Stimulated activated CD8-positive, alpha-beta memory T cell treated with anti-CD3 and anti-CD28 coated beads, Interleukin-2, amount 100 ng/mL, for 48 hours (primary cell): ENCODE results near the gene TBC1D4.
"Not testable (repeated sequence)": the region's sequence is repeated elsewhere in the genome, so short reads cannot be mapped to it uniquely, and the experiment has no call there.

Source experiments
- DNase-seq, 2 donors: peaks; one replicate each; pipeline ENCODE4 v3.0.0-alpha.2; 2020; ENCODE audit warnings: low read depth in 2 of 2

The TBC1D4 gene

DNA sequence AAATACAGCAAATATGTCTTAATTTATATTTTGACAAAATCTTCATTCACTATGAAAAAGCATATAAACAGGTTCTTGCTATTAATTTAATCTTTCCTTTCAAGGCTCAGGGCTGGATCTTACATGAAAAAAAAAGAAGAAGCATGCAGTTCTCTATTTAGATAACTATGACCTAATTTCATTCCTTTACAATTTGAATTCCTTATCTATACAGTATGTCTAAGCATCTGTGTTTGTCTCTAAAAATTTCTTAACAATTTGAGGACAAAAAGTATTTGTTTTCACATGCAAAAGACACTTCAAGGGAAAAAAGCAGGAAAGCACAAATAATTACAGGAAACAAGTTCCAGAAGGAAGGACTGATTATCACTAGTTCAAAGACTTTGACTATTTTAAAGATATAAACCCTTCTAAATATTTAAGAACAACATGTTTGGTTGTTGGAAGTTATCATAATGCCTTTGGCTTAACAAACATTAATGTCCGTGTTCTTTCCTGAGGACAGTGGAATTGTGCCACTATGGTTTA lies 157.5 kb downstream of the TBC1D4 start:
- no peak for DNase-seq

DNA sequence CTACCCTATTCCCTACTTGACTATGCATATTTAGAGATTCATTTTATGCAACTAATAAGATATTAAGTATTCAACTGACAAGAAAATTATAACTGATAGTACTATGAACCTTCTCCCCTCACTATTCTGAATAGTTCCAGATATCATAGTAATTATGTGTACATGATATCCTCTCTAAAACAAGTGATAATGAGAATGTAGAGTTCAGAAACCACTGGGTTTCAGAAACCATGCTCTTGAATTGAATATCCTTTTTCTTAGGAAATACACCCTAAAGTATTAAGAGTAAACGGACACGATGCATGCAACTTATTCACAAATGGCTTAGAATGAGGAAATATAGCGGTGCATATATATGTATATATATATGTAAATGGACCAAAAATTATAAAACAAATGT lies 160.9 kb downstream of the TBC1D4 start:
- no peak for DNase-seq

- no peak for DNase-seq
These were observed 162.7 kb downstream of the TBC1D4 start for GRCh38 chr13:75319254-75319653.

GRCh38 chr13:75318138-75318833 lies 163.7 kb downstream of the TBC1D4 start:
- DNase-seq: no peak

DNA sequence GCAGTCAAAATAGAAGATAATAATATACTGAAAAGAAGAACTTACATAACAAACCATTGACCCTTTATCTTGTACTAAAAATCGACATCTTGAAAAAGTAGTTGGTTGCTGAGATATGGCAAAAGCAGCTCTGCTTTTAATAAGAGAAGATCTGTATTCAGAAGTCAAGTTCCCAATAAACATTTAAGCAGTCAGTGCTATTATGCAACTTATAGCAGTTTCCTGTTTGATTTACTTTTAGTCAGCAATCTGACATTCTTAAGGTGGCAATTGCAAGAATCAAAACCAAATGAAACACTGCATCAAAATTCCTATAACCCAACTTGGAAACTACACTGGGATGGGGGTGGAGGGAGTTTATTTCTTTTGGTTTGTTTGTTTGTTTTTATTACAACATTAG lies 165.5 kb downstream of the TBC1D4 start:
- DNase-seq: no peak

GRCh38 chr13:75312884-75313520 lies 169.0 kb downstream of the TBC1D4 start:
- DNase-seq: peak; percentile 33 to 40

DNA sequence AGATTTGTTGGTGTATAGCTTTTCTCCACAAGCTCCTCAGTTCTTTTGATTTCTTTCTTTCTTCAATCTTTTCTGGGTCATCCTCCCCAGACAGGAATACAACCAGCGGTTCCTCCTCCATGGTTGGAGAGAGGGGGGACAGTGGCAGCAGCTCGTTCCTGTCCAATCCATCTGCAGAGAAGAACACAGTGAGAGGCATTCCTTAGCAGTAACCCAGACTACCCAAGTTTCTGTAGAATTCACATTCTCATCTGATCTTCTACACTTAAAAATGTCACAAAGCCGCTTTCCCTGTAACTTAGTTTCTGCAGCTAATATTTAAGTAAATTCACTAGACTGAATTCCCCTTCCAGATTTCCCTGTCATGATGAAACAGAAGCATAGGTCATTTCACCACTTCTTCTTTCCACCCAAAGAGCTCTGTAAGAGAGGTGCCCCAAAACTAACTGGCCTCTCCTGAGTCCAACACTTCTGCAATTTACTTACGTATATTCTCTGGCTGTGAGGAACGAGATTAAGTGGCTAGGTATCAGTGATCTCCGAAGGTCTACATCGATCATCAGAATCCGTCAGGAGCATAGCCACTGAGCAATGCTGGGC lies 171.9 kb downstream of the TBC1D4 start:
- DNase-seq: no peak

DNA sequence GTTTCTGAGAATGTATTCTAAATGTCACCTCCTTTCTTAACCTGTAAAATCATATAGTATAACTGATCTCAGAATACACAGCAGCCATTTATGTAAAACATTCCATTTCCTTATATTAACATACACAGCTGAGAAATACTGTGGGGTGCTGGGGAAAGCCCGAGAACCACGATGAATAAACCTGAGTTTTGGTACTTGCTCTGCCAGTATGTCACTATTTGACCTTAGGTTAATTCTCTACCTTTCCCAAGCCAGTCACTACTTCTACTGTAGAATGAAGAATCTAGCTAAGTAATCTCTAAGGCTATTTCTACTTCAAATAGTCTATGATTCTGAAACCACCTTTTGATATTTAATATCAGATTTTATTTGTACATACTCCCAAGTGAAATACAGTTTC lies 173.7 kb downstream of the TBC1D4 start:
- peak in 1 of 2 donors; percentile 33 for DNase-seq

- DNase-seq: no peak
These were observed 174.5 kb downstream of the TBC1D4 start for GRCh38 chr13:75307370-75307949.

- DNase-seq: not testable (repeated sequence)
These were observed 175.0 kb downstream of the TBC1D4 start for GRCh38 chr13:75306967-75307366.

GRCh38 chr13:75305059-75305458 lies 176.9 kb downstream of the TBC1D4 start:
- DNase-seq: no peak

GRCh38 chr13:75303263-75303662 lies 178.7 kb downstream of the TBC1D4 start:
- DNase-seq: no peak

DNA sequence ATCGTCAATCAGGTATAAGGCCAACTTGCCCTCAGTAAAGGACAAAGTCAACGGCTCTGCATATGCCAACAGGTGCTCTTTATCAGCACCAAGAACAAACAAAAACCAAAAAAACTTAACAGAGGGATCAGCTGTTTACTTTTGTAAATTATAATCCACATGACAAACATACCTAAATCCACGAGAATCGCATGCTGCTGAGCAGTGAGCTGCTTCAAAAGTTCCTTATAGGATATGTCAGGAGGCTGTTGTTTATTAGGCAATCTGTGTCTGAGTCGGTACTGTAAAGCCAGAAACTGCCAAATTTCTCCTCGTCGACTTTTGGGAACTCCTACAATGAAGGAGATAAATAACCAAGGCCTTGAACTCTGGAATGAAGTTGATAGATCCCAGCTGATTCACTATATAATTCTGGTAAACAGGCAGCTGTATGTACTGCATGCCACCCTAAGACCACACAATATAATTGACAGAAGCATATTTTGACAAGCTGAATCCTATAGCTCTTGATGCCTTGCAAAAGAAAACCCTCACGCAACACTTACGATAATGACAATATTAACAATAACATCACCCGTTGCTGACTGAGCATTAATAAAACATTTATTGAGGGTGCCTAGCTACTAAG lies 179.8 kb downstream of the TBC1D4 start:
- no peak for DNase-seq

- no peak for DNase-seq
These were observed 181.8 kb downstream of the TBC1D4 start for GRCh38 chr13:75299913-75300862.

GRCh38 chr13:75299246-75299645 lies 182.7 kb downstream of the TBC1D4 start:
- no peak for DNase-seq

DNA sequence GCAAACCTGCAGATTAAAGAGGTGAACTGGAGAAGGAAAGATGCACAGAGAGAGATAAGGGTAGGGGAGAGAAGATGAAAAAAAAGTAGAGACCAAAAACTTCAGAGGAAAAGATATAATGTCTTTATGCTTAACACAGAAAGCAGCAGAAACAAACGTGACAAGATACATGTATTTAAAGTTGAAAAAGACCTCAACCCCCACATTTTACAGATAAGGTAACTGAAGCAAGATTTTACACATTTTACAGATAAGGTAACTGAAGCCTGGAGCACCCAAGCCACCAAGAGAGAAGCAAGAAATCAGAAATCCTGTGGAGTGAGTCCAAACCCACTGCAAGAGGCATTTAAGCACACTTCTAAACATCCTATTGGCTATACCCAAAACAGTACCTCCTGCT lies 185.3 kb downstream of the TBC1D4 start:
- no peak for DNase-seq

DNA sequence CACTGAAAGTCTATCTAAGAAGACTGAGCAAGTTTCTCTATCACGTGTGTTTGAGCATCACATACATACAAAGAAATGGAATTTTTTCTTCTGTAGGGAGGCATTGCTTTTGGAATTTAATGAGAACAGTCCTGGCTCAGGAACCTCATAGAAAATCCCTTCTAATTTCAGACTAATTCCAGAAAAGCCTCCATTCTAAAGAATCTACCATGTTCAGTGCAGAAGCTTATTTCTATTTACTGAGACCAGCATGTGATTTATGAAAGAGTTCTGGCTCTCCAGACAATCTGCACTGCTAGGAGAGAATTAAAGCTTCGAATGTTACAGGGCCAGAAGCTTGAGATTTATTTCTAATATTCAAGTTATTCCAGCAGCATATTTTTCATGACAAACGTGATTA lies 186.8 kb downstream of the TBC1D4 start:
- no peak for DNase-seq

- no peak for DNase-seq
These were observed 187.9 kb downstream of the TBC1D4 start for GRCh38 chr13:75294110-75294509.

DNA sequence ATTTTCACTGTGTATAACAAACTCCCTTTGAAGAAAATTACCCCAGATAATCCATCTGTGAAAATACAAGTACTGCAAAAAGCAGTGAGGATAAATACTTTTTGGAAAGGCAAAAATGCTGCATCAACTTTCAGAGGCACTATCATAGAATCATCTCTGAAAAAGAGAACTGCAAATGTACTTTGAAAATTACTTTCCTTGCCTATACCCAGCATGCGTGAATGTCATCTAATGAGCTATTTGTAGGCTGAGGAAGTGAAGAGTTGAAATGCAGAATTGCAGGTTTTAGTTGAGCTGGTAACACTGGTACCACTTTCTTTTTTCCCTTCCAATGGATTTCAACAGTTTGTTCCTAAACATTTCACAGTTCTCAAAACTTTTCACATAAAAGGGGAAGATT lies 196.7 kb downstream of the TBC1D4 start:
- DNase-seq: no peak

DNA sequence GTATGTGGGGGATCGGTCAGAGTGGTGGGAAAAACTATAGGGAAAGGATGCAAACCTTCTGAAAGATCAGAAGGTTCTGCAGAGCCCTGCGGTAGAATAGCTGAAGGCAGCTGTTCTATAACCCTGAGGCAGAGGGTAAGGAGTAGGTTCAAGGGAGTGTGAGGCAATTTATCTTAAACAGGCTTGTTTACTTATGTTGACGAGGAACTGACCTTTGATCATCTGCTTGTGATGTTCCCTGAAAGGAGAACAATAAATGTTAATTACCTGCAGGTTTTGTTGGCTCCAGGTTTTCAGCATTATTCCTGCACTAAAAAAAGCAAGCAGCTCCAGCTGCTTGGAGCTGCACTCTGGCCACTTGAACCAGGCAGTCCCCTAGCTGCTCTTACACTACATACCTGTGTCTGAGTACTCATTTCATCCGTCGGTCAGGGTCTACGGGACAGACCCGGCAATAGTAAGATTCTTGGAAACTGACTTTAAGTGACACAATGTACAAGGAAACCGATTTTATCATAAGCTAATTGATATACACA lies 202.1 kb downstream of the TBC1D4 start:
- no peak for DNase-seq

DNA sequence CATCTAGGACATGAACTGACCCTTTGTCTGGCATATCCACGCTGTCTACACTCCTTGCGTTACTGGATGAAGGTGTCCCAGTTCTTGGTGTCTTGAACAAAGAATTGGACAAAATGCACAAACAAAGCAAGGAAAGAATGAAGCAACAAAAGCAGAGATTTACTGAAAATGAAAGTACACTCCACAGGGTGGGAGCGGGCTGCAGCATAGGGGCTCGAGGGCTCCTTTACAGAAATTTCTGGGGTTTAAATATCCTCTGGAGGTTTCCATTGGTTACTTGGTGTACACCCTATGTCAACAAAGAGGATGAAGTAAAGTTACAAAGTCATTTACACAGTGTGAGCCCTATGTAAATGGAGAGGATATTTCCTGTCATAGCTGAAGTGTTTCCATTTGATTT lies 208.3 kb downstream of the TBC1D4 start:
- not testable (repeated sequence) for DNase-seq
